Endodermal cell (in vitro differentiated cells): ENCODE measurements around the gene SCTR. TPM values are rescaled to one million over a fixed set of nuclear protein-coding genes. Genes with fewer than 3 reads are reported as not detected.
A peak's percentile ranks its signal among the peaks of the same experiment; 100 is the strongest.

Experiments used
- DNase-seq: peaks from one replicate; pipeline ENCODE4 v3.0.0-alpha.2; 2017
- H3K27ac ChIP-seq: 2 replicates; pipeline ENCODE4 v1.5.1; 2013; ENCODE audit warnings: mild to moderate bottlenecking, low read depth, low read length, moderate library complexity
- H3K27me3 ChIP-seq: 2 replicates; pipeline ENCODE4 v1.6.1; 2013; ENCODE audit warnings: mild to moderate bottlenecking, low read length, moderate library complexity; ENCODE audit not compliant: insufficient read depth, control insufficient read depth, poor library complexity, severe bottlenecking
- H3K36me3 ChIP-seq: 2 replicates; pipeline ENCODE4 v1.7.0; 2013; ENCODE audit warnings: mild to moderate bottlenecking, low read length, moderate library complexity; ENCODE audit not compliant: control insufficient read depth, insufficient read depth
- H3K4me1 ChIP-seq: one replicate; pipeline ENCODE4 v1.7.0; 2013; ENCODE audit warnings: low read length; ENCODE audit not compliant: control insufficient read depth, insufficient read depth
- H3K4me3 ChIP-seq: 2 replicates; pipeline ENCODE4 v1.5.1; 2013; ENCODE audit warnings: mild to moderate bottlenecking, low read length, moderate library complexity
- H3K9ac ChIP-seq: 2 replicates; pipeline ENCODE4 v1.6.1; 2013; ENCODE audit warnings: mild to moderate bottlenecking, low read length, moderate library complexity; ENCODE audit not compliant: poor library complexity, severe bottlenecking; ENCODE audit errors: extremely low read depth
- H3K9me3 ChIP-seq: 2 replicates; pipeline ENCODE4 v1.6.1; 2013; ENCODE audit warnings: mild to moderate bottlenecking, low read length, moderate library complexity; ENCODE audit not compliant: control insufficient read depth
- H3K27ac Mint-ChIP-seq: 2 replicates; pipeline ENCODE4 v1.8.0; 2020; ENCODE audit warnings: mixed read lengths
- H3K27me3 Mint-ChIP-seq: 2 replicates; pipeline ENCODE4 v1.8.0; 2021; ENCODE audit warnings: mild to moderate bottlenecking, mixed read lengths; ENCODE audit not compliant: insufficient read depth
- H3K36me3 Mint-ChIP-seq: 2 replicates; pipeline ENCODE4 v1.8.0; 2020; ENCODE audit warnings: low read depth, mixed read lengths
- H3K4me1 Mint-ChIP-seq: 2 replicates; pipeline ENCODE4 v1.8.0; 2020; ENCODE audit warnings: mixed read lengths
- H3K4me3 Mint-ChIP-seq: 2 replicates; pipeline ENCODE4 v1.8.0; 2020; ENCODE audit warnings: mild to moderate bottlenecking, moderate library complexity, mixed read lengths
- H3K9me3 Mint-ChIP-seq: 2 replicates; pipeline ENCODE4 v1.8.0; 2020; ENCODE audit warnings: mild to moderate bottlenecking, mixed read lengths
- CTCF ChIP-seq: fragments of 200-600 bp; sonication (generic); conservative IDR thresholded peaks from 2 replicates; pipeline ENCODE4 v1.5.0; 2021; ENCODE audit warnings: antibody characterized with exemption, mild to moderate bottlenecking
- WGBS, 2 experiments: methylation state at CpG; one replicate each; pipeline versions ENCODE4 v1.1.5 to v1.1.7; 2013; ENCODE audit warnings: missing lambda C conversion rate in 2 of 2, mixed read lengths in 1 of 2; ENCODE audit not compliant: insufficient coverage in 1 of 2, insufficient read length in 1 of 2; 5-methylcytosine and 5-hydroxymethylcytosine counted together
- total RNA-seq, 2 donors: library from RNA; stranded (reverse); fragmentation: NEBNext Ultra II Directional in 1 of 2; extraction: Animal tissue kit (Norgen Biotek cat#: 25700) in 1 of 2; gene quantifications; 2 replicates in 1 of 2; 3 replicates in 1 of 2; pipeline ENCODE4 v1.2.1, GENCODE V29; 2021

The SCTR gene
- total RNA-seq, 2 donors from 2014 or later: 0.20 to 0.49 TPM

- 89 to 100% methylated on average over 5 to 8 of the region's 8 CpGs for WGBS, 2 experiments
- Histone ChIP-seq H3K27ac (no peak overlapping the region), H3K4me1 (no peaks in the 10 kb centered on the region), H3K9ac (no peak overlapping the region), H3K4me3 (no peak overlapping the region), H3K9me3 (no peaks in the 10 kb centered on the region), H3K36me3 (no peaks in the 10 kb centered on the region), H3K27me3 (no peaks in the 10 kb centered on the region)
- peak; percentile 43 for DNase-seq
- no peaks in the 10 kb centered on the region for H3K9me3 Mint-ChIP-seq
- peaks cover 2% of the 10 kb centered on the region for H3K27me3 Mint-ChIP-seq
- no peak for TF ChIP-seq CTCF
- no peak overlapping the region for H3K27ac Mint-ChIP-seq
- H3K36me3 Mint-ChIP-seq: peaks cover 2% of the 10 kb centered on the region
- no peak overlapping the region for H3K4me3 Mint-ChIP-seq
- peaks cover 25% of the 10 kb centered on the region for H3K4me1 Mint-ChIP-seq
Observed at GRCh38 chr2:119441376-119442225, 82.7 kb downstream of the SCTR start.

DNA sequence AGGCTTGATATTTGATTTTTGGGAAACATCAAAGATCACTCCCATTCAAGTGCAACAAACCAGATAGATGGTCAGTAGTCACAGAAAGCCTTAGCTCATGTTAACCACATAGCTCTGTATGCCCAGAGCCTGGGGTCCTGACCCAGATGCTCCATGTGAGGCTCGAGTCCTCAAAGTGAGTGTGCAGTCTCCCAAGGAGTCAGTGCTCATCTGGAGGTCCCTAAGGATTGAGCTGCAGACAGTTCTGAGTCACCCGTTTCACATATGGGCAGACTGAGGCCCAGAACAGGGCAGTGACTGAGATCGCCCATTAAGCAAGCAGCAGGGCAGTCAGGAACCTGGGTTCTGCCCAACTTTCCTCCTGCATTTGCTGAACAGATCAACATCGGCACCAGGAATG, 83.4 kb downstream of the SCTR start:
- Mint-ChIP-seq H3K4me1 (peaks cover 19% of the 10 kb centered on the region), H3K27me3 (no peaks in the 10 kb centered on the region), H3K36me3 (peaks cover 2% of the 10 kb centered on the region), H3K27ac (no peak overlapping the region), H3K4me3 (no peak overlapping the region), H3K9me3 (no peaks in the 10 kb centered on the region)
- no peak for DNase-seq
- H3K36me3 ChIP-seq: no peaks in the 10 kb centered on the region
- no peak for TF ChIP-seq CTCF
- no peak overlapping the region for H3K9ac ChIP-seq
- WGBS, 2 experiments: 92 to 94% methylated on average over 3 to 4 of the region's 4 CpGs
- no peaks in the 10 kb centered on the region for H3K9me3 ChIP-seq
- H3K4me3 ChIP-seq: no peak overlapping the region
- no peak overlapping the region for H3K27ac ChIP-seq
- no peaks in the 10 kb centered on the region for H3K4me1 ChIP-seq
- H3K27me3 ChIP-seq: no peaks in the 10 kb centered on the region

DNA sequence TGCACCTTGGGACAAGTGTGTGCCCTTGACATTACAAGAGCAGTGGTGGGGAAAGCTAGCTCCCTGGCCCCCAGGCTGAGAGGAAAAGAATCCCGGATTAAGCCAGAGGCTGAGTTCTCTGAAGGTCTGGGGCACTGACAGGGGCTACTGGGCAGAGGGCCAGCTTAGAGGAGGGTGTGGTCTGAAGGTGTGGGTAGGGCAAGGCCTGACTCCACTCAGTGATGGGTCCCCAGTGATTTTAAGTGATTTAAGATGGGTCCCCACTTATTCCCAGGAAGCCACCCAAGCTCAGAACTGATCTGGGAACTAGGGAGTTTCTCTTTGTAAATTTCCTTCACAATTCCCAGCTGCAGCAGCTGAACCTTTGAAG, 83.8 kb downstream of the SCTR start:
- 80 to 90% methylated on average over 1 of the region's 1 CpG for WGBS, 2 experiments
- Mint-ChIP-seq H3K36me3 (peaks cover 2% of the 10 kb centered on the region), H3K4me1 (peaks cover 22% of the 10 kb centered on the region), H3K27ac (no peak overlapping the region), H3K27me3 (no peaks in the 10 kb centered on the region), H3K4me3 (no peak overlapping the region), H3K9me3 (no peaks in the 10 kb centered on the region)
- Histone ChIP-seq H3K36me3 (no peaks in the 10 kb centered on the region), H3K4me1 (no peaks in the 10 kb centered on the region), H3K4me3 (no peak overlapping the region), H3K9me3 (no peaks in the 10 kb centered on the region), H3K27me3 (no peaks in the 10 kb centered on the region), H3K27ac (no peak overlapping the region), H3K9ac (no peak overlapping the region)
- no peak for TF ChIP-seq CTCF
- DNase-seq: peak; percentile 28
